Measurements from ENCODE around the gene PAPPA2.

DNA sequence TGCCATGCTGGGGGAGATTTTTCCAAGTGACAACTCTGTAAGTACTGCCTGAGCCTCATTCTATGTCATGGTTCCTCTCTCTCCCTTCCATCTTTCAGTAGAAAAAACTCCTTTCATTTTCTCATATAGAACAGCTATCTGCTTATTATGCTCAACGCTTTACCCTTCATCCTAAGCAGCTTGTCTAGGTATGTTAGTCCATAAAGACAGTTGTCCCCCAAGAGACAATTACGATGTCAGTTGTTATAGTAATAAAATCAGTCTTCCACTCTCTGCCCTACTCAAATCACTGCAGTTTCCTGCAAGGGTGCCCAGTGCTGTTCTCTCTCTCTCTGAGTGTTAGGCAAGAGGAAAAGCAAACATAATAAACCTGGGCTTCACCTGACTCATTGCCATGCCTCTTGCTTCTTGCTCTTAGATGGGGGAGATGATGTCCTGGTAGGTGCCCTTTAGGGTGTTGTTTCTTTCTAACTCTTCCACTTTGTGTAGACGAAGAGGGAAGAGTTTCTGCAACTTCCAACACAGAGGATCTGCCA lies 59.4 kb downstream of the PAPPA2 start:
- no peak for TF ChIP-seq POLR2AphosphoS5 (IDR thresholded peaks at IDR 0.05; ENCODE audit: low read depth, low read length)
- TF ChIP-seq POLR2A (IDR thresholded peaks at IDR 0.05; ENCODE audit: low read depth, low read length): no peak
- TF ChIP-seq TAF1 (IDR thresholded peaks at IDR 0.05; ENCODE audit: borderline replicate concordance, low read depth, low read length): no peak
